OCI-LY7 (cell line): ENCODE data around the gene EPSTI1.

Source experiments
- EZH2phosphoT487 ChIP-seq: fragments of 200-600 bp; sonication (generic); IDR thresholded peaks from 2 replicates; pipeline ENCODE4 v1.6.1; 2018; ENCODE audit warnings: low read depth, borderline replicate concordance, mild to moderate bottlenecking, mixed run types, antibody characterized with exemption, low read length, moderate library complexity, mixed read lengths
- TF ChIP-seq, protein P1 (sequence below): fragments of 200-600 bp; sonication (generic); conservative IDR thresholded peaks from 2 replicates; pipeline ENCODE4 v1.5.1; 2014; ENCODE audit warnings: mild to moderate bottlenecking, antibody characterized with exemption, low read length, moderate library complexity, mixed read lengths

DNA sequence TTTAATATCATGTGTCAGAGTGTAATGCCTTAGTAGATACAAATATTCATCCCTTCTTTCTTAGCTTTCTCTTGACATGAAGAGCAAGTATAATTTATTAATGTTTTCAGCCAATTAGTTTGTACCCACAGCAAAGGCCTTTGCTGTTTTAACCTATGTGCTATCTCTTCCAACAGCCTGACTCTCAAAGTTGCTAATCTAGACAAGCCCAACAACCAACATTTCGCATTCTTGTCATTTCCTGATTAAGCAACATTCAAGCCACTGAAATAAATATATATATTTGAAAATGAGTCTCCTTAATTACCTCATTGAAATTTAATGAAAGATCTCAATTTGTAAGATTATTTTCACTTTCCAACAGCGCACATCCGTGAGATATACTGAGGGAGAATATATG, 18.5 kb downstream of the EPSTI1 start:
- TF ChIP-seq, protein P1, sequence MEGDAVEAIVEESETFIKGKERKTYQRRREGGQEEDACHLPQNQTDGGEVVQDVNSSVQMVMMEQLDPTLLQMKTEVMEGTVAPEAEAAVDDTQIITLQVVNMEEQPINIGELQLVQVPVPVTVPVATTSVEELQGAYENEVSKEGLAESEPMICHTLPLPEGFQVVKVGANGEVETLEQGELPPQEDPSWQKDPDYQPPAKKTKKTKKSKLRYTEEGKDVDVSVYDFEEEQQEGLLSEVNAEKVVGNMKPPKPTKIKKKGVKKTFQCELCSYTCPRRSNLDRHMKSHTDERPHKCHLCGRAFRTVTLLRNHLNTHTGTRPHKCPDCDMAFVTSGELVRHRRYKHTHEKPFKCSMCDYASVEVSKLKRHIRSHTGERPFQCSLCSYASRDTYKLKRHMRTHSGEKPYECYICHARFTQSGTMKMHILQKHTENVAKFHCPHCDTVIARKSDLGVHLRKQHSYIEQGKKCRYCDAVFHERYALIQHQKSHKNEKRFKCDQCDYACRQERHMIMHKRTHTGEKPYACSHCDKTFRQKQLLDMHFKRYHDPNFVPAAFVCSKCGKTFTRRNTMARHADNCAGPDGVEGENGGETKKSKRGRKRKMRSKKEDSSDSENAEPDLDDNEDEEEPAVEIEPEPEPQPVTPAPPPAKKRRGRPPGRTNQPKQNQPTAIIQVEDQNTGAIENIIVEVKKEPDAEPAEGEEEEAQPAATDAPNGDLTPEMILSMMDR: no peak
- TF ChIP-seq EZH2phosphoT487: no peak
